GM18505 (cell line): ENCODE results near the gene BBS1.
A peak's percentile ranks its signal among the peaks of the same experiment; 100 is the strongest.

ENCODE experiments used
- ATAC-seq: cut with Tn5 transposase; IDR thresholded peaks from one replicate; pipeline ENCODE4 v1.9.1; 2021; ENCODE audit not compliant: unreplicated experiment
- POLR2A ChIP-seq: IDR thresholded peaks from 4 replicates; pipeline ENCODE4 v1.6.1; 2011; ENCODE audit warnings: borderline replicate concordance; ENCODE audit not compliant: insufficient read depth, insufficient read length; ENCODE audit errors: extremely low read depth

Gene BBS1

GRCh38 chr11:66472054-66472453, 38.4 kb upstream of the BBS1 start:
- no peak for TF ChIP-seq POLR2A
- ATAC-seq = no peak

GRCh38 chr11:66473167-66473566, 37.3 kb upstream of the BBS1 start:
- no peak for ATAC-seq
- TF ChIP-seq POLR2A = no peak

DNA sequence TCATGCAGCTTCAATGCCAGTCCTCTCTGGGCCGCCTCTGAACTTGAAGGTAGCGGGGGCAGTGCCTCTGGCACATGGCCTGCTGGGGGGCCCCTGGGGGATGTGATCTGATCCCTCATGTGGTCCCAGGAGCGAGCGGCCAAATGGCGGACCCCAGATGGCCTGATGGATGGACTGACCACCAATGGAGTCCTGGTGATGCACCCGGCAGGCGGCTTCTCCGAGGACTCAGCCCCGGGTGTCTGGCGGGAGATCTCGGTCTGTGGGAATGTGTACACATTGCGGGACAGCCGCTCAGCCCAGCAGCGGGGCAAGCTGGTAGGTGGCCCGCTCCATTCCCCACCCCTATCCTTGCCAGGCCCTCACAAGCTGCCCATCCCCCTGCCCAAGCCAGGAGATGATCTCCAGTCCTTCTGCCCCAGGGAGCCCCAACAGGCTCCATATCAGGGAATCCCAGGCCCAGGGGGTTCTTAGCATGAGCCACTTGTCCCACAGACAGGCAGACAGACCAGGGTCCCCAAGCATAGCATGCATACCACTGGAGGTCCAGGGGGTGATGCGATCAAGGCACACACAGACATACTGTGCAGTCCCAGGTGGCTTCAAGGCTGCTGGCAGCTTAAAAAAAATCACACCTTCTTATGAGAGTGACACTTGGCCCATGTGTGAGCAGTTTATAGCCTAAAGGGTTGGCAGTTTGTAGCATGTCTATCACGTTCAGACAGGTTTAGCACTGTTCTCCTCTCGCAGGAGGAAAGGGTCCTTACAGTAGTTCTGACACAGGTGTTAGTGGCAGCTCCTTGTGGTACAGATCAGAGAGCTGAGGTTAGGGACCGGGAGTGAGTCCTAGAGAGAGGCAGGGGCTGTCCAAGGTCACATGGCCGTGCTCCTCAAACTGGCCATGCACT, 36.6 kb upstream of the BBS1 start:
- ATAC-seq = no peak
- TF ChIP-seq POLR2A = no peak

GRCh38 chr11:66475349-66476172, 34.9 kb upstream of the BBS1 start:
- no peak for ATAC-seq
- TF ChIP-seq POLR2A = no peak

DNA sequence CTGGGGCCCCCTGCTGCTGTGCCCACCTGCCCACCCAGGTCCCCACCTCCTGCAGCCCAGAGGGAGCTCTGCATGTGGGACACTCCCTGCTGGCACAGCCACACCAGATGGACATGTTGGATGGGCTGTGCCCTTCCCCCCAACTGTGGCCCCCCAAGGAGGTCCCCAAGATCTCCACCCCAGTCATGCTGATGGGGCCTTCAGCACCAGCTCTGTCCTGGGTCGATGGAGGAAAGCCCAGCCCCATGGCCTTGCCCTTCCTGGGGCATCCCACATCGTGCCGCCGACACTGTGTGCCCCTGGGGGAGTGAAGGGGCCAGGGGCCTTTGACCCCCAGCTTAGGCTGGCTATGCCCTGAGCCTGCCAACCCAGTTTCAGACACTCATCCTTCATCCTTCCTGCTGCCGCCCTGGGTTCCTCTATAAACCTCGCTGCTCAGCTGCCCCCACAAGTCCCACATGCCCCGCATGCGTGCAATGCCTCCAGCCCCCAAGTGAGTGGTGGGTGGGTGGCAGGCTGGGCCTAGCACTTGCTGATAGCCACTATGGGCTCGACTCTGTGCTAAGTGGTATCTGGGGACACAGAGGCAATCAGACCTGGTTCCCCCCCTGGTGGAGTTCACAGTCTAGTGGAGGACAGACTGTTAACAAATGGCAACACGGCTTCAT, 34.1 kb upstream of the BBS1 start:
- no peak for TF ChIP-seq POLR2A
- no peak for ATAC-seq

DNA sequence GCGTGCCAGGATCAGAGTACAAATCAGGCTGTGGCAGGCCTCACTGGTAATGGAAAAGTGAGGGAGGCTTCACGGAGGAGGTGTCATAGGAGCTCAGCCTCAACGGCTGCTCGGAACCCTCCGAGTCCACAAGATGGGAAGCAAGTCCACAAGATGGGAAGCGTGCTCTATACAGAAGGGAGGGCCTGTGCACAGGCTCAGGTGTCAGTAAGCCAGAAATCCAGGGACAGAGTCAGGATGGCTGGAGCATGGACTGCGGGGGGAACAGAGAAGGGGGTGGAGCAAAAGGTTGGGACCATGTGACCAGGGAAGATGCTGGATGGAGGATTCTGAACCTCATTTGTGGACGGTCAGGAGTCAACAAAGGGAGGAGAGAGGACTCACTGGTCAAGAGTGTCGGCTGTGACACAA, 33.6 kb upstream of the BBS1 start:
- no peak for ATAC-seq
- TF ChIP-seq POLR2A = no peak

DNA sequence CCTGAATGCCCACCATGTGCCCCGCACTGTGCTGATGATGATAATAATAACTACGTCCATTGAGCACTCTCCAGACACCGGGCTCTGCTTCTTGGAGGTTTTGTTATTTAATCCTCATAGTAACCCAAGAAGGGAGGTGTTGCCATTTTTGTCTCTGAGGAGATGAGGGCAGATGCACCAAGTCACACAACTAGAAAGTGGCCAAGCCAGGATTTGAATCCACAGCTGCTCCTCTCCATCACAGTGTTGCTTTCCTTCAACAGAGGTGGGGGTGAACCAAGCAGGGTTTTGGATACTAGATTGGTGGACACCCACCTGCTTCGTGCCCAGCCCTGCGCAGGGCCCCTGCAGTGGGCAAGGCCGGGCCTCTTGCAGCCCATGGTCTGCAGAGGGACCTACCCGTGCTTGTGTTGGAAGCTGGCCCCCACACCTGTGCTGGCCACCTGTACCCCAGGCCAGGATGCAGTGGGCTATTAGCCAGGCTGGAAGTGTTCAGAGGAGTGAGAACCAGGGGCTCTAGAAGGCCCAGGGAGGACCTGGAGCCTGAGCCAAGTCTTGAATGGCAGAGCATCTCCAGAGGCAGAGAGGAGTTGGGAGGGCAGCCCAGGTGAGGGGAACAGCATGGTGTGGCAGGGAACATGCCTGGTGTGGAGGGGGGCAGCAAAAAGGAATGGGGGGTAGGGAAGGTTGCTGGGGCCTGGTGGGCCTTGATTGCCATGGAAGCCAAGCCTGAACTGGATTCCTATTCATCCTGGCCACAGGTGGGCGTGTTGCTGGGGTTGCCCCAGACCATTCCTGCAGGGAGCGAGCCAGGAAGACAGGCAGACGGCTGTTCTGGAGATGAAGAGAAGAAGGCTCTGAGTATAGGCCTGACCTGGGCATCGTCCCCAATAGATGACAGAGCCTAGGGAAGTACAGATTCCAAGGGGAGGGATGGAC, 32.9 kb upstream of the BBS1 start:
- TF ChIP-seq POLR2A = no peak
- no peak for ATAC-seq

DNA sequence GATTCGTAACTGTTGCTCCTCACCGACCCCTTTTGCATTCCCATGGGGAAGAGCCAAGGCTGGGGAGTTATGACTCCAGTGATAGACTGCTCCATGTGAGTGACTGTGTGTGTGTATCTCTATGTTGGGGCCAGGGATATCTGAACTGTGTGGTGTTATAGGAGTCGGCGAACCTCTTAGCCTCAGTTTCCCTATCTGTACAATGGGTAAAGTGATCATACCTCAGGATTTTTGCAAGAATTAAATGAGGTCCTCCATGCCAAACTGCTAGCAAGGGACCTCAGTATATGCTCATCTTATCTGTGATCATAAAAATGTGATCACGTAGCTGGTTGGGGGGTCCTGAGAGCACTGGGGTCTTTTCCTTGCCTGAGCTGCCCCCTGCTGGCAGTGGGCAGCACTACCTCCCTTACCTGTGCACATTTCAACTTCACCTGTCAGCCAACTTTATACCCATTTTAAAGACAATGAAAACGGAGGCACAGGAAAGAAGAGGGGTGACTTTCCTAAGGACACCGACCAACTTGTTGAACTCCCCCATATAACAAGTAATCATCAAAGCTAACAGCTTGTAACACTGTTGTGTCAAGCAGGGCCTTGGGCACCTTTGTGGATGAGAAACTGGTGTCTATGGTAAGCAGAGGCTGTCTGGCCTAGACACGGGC, 31.6 kb upstream of the BBS1 start:
- no peak for TF ChIP-seq POLR2A
- no peak for ATAC-seq

- ATAC-seq = no peak
- no peak for TF ChIP-seq POLR2A
These were observed 30.9 kb upstream of the BBS1 start for GRCh38 chr11:66479394-66480116.

DNA sequence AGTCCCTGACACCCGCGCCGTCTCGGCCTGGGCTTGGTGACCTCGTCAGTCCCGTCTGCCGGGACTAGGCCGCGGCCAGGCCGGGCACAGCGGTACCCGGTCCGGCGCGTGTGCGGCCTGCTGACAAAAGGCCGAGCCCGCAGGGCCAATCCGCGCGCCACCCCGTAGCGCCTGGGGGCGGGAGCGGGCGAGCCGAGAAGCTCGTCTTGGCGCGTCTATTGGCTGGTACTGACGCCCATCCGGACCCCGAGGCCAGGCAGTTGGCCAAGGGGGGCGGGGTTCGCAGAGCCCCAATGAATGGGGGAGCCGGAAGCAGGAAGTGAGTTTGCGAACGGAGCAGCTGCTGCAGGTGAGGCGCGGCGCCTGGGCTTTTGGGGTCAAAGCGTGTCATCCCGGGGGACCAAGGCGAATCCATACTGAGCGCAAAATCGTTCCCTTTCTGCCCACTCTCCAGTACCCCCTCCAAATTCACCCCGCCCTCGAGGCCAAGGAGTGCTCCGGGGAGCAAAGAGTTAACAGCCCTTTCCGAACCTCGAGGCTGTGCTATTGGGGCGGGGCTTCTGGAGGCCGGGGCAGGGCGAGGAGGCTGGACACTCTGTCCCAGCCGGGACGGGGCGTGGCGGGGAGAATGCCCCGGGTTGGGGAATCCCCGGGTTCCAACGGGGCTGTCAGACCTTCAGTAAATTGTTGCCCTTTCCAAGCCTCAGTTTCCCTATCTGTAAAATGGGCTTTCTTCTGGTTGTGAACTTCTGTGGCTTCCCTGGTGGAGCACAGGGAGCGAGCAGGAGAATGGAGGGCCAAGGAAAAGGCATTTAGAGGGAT, 30.1 kb upstream of the BBS1 start, which contains the start of gene DPP3:
Gene DPP3 (plus strand): TSS at position 318 of the 822 bp plus-strand sequence. CDS start 1,767 bp downstream, outside the sequence.
- peak; percentile 94 for TF ChIP-seq POLR2A
- ATAC-seq = peak; percentile 90
